Lower lobe of right lung (tissue), 2 donors: ENCODE results near the gene NUP210. TPM values are rescaled to one million over a fixed set of nuclear protein-coding genes. Genes with fewer than 3 reads are reported as not detected.
"Not testable (repeated sequence)": the region's sequence is repeated elsewhere in the genome, so short reads cannot be mapped to it uniquely, and the experiment has no call there.

Experiments used
- ATAC-seq, 2 donors: fragments of 200-7000 bp; cut with Tn5 transposase; one replicate each; pipeline ENCODE4 v1.9.1; 2020 to 2022; ENCODE audit warnings: mild to moderate bottlenecking in 2 of 2, moderate library complexity in 2 of 2
- DNase-seq: peaks from one replicate; pipeline ENCODE4 v3.0.0-alpha.2; 2020
- H3K27ac ChIP-seq: fragments of 200-600 bp; one replicate; pipeline ENCODE4 v1.8.0; 2022
- H3K27me3 ChIP-seq: fragments of 200-600 bp; one replicate; pipeline ENCODE4 v1.8.0; 2022; ENCODE audit warnings: low read depth
- H3K36me3 ChIP-seq: fragments of 200-600 bp; one replicate; pipeline ENCODE4 v1.8.0; 2022; ENCODE audit warnings: mild to moderate bottlenecking
- H3K4me1 ChIP-seq: fragments of 200-600 bp; one replicate; pipeline ENCODE4 v1.8.0; 2022
- H3K4me3 ChIP-seq: fragments of 200-600 bp; one replicate; pipeline ENCODE4 v1.8.0; 2022; ENCODE audit warnings: mild to moderate bottlenecking
- H3K9me3 ChIP-seq: fragments of 200-600 bp; one replicate; pipeline ENCODE4 v1.8.0; 2022
- intact Hi-C: fragments of 100-400 bp; cut with DNase I; formaldehyde crosslinking; loops from one replicate; pipeline ENCODE4 v1.11.0; 2022
- total RNA-seq: library from RNA; stranded (reverse); fragmentation: NEBNext Ultra II Directional; extraction: Animal tissue kit (Norgen Biotek cat#: 25700); gene quantifications from one replicate; pipeline ENCODE4 v1.2.1, GENCODE V29; 2021
- TF ChIP-seq, protein P1 (sequence below): fragments of 200-600 bp; IDR thresholded peaks from one replicate; pipeline ENCODE4 v1.8.0; 2022; ENCODE audit warnings: antibody characterized with exemption, mild to moderate bottlenecking
- donor health status: DM: no; HTN: yes; CAD: no; lungs with severe emphysema.

The NUP210 gene
- total RNA-seq, 1 donor from 2014 or later: 22.2 TPM

DNA sequence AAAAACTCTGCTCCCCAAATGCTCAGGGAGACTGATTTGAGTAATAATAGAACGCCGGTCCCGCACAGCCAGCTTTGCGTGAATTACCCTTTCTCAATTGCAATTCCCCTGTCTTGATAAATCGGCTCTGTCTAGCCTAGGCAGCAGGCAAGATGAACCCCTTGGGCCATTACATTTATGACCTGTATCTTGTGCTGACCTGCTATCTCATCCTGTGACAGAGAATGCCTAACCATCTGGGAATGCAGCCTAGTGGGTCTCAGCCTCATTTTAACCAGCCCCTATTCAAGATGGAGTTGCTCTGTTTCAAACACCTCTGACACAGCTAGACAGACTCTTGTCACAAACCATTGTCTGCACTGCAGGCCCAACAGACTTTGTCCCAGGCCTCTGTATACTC lies 13.8 kb upstream of the NUP210 start:
- Histone ChIP-seq H3K36me3 (no peaks in the 10 kb centered on the region), H3K27ac (no peak overlapping the region), H3K4me1 (no peaks in the 10 kb centered on the region), H3K27me3 (no peaks in the 10 kb centered on the region), H3K9me3 (no peaks in the 10 kb centered on the region), H3K4me3 (no peak overlapping the region)
- DNase-seq: no peak
- intact Hi-C loops: no loop called here
- TF ChIP-seq, protein P1, sequence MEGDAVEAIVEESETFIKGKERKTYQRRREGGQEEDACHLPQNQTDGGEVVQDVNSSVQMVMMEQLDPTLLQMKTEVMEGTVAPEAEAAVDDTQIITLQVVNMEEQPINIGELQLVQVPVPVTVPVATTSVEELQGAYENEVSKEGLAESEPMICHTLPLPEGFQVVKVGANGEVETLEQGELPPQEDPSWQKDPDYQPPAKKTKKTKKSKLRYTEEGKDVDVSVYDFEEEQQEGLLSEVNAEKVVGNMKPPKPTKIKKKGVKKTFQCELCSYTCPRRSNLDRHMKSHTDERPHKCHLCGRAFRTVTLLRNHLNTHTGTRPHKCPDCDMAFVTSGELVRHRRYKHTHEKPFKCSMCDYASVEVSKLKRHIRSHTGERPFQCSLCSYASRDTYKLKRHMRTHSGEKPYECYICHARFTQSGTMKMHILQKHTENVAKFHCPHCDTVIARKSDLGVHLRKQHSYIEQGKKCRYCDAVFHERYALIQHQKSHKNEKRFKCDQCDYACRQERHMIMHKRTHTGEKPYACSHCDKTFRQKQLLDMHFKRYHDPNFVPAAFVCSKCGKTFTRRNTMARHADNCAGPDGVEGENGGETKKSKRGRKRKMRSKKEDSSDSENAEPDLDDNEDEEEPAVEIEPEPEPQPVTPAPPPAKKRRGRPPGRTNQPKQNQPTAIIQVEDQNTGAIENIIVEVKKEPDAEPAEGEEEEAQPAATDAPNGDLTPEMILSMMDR: no peak
- ATAC-seq: no peak

DNA sequence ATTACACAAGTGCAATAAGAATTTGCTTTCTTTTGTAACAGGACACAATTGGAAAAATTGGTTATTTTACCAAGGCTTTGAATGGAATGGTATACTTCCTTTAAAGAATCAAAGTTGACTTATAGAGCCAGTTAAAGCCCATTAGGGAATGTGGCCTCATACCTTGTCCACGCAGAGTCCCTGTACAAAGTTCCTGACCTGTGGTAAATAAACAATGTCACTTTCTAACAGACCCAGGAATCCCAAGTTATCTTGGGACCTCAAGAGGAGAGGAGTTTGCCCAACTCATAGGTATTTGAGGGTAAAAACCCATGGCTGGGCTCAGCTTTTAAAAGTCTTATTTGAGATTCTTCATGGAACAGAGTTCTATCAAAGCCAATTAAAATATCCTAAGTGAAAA lies 12.0 kb upstream of the NUP210 start:
- Histone ChIP-seq H3K27ac (no peak overlapping the region), H3K4me3 (no peak overlapping the region), H3K9me3 (no peaks in the 10 kb centered on the region), H3K36me3 (no peaks in the 10 kb centered on the region), H3K4me1 (no peaks in the 10 kb centered on the region), H3K27me3 (no peaks in the 10 kb centered on the region)
- no peak for ATAC-seq
- intact Hi-C loops: no loop called here
- TF ChIP-seq, protein P1: no peak
- DNase-seq: no peak

DNA sequence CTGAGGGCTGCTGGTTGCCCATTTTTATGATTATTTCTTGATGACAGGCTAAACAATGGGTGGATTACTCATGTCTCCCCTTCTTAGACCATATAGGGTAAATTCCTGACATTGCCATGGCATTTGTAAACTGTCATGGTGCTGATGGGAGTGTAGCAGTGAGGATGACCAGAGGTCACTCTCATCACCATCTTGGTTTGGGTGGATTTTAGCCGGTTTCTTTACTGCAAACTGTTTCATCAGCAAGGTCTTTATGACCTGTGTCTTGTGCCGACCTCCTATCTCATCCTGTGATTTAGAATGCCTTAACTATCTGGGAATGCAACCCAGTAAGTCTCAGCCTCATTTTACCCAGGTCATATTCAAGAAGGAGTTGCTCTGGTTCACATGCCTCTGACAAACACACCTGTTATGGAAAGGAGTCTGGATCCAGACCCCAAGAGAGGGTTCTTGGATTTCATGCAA lies 10.3 kb upstream of the NUP210 start:
- intact Hi-C loops, H3K9me3 ChIP-seq, H3K27ac ChIP-seq, H3K4me3 ChIP-seq, ATAC-seq, DNase-seq, H3K4me1 ChIP-seq, H3K27me3 ChIP-seq, H3K36me3 ChIP-seq: not testable (repeated sequence)

DNA sequence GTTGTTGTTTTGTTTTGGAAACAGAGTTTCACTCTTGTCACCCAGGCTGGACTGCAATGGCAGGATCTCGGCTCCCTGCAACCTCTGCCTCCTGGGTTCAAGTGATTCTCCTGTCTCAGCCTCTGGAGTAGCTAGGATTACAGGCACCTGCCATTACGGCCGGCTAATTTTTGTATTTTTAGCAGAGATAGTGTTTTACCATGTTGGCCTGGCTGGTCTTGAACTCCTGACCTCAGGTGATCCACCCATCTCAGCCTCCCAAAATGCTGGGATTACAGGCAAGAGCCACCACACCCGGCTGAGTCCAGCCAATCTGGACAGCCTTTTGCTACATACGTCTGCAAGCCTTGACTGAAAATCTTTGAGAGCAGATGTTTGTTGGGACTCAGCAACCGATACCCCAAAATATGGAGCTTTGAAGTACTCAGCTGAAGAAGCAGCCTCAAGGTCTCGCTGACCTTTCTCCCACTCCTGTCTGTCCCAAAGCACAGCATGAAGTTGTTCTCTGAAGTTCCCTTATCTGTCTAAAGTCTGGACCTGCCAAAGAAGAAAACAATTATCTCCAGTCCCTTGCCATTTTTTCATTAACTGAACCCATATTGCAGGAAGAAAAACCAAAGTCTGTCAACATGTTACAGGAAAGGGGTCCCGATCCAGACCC lies 9.6 kb upstream of the NUP210 start:
- H3K27ac ChIP-seq: no peak overlapping the region
- no peaks in the 10 kb centered on the region for H3K27me3 ChIP-seq
- no peaks in the 10 kb centered on the region for H3K36me3 ChIP-seq
- ATAC-seq (no peak), DNase-seq (no peak)
- no peaks in the 10 kb centered on the region for H3K4me1 ChIP-seq
- intact Hi-C loops: no loop called here
- H3K9me3 ChIP-seq: no peaks in the 10 kb centered on the region
- TF ChIP-seq, protein P1: no peak
- H3K4me3 ChIP-seq: no peak overlapping the region

DNA sequence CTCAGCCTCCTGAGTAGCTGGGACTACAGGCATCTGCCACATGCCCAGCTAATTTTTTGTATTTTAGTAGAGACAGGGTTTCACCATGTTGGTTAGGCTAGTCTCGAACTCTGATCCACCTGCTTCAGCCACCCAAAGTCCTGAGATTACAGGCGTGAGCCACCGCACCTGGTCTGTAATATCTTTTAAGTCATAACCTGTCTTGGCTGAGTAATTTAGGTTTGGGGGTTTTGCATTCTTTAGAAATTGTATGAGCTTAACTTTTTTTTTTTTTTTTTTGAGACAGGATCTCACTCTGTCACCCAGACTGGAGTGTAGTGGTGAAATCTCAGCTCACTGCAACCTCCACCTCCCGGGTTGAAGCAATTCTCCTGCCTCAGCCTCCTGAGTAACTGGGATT lies 8.6 kb upstream of the NUP210 start:
- H3K4me1 ChIP-seq, ATAC-seq, intact Hi-C loops, H3K27ac ChIP-seq, H3K9me3 ChIP-seq, DNase-seq, H3K4me3 ChIP-seq, H3K36me3 ChIP-seq, H3K27me3 ChIP-seq: not testable (repeated sequence)

DNA sequence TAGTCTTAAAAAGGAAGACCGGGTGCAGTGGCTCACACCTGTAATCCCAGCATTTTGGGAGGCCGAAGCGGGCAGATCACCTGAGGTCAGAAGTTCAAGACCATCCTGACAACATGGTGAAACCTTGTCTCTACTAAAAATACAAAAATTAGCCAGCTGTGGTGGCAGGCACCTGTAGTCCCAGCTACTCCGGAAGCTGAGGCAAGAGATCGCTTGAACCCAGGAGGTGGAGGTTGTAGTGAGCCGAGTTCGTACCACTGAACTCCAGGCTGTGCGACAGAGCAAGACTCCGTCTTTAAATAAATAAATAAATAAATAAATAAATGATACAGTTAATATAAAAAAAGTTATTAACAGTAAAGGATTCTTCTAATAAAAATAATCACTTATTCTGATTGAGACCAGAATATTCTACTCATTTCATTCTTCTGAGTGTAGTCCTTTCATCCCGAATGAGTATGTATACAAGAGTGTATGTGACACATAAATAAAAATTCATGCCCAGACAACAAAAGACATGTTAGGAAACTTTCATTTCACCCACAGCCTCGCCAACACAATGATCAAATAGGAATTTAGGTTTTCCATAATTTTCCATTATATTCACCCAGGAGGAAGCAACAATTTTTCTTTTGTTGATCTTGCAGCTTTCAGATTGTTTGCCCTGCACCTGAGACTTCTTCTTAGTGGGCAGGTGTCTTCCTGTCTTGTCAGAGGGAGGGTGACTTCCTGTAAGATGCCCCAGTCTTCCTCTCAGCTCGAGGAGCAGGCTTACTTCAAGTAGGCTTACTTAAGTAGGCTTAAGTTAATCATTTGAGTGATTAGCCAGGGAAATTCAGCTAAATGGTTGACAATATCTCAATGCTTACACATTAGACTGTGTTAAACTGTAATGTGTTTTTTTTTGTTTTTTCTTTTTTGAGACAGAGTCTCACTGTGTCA lies 7.8 kb upstream of the NUP210 start:
- Histone ChIP-seq H3K27me3 (no peaks in the 10 kb centered on the region), H3K4me1 (no peaks in the 10 kb centered on the region), H3K9me3 (no peaks in the 10 kb centered on the region), H3K27ac (no peak overlapping the region), H3K4me3 (no peak overlapping the region), H3K36me3 (no peaks in the 10 kb centered on the region)
- TF ChIP-seq, protein P1: no peak
- intact Hi-C loops: no loop called here
- DNase-seq (no peak), ATAC-seq (no peak)
